SIG-M5 treated with dmso at 0.1 percent for 504 hours (cell line): Measurements from ENCODE around the gene DMKN.

ENCODE experiments used
- DNase-seq: peaks from one replicate; lab custom pipeline; 2025; ENCODE audit not compliant: unreplicated experiment; lab: John Stamatoyannopoulos, UW

DMKN gene

GRCh38 chr19:35513628-35514281 is at the start of gene DMKN:
TSS of gene DMKN (minus strand) at chr19:35513649. CDS start at chr19:35513475, 174 bp downstream.
- DNase-seq = no peak

GRCh38 chr19:35562776-35563175 is 49.3 kb upstream of the DMKN start:
- no peak for DNase-seq

GRCh38 chr19:35562336-35562735 is 48.9 kb upstream of the DMKN start:
- no peak for DNase-seq

- no peak for DNase-seq
Measured at GRCh38 chr19:35561436-35561835, 48.0 kb upstream of the DMKN start.

GRCh38 chr19:35560677-35561076 is 47.2 kb upstream of the DMKN start:
- DNase-seq = no peak

- DNase-seq = no peak
Measured at GRCh38 chr19:35560271-35560670, 46.8 kb upstream of the DMKN start.

GRCh38 chr19:35559781-35560180 is 46.3 kb upstream of the DMKN start:
- no peak for DNase-seq

- peak; percentile 2 for DNase-seq
Measured at GRCh38 chr19:35559281-35559659, 45.8 kb upstream of the DMKN start.

GRCh38 chr19:35558400-35559280 is 45.2 kb upstream of the DMKN start:
- no peak for DNase-seq

- DNase-seq = no peak
Measured at GRCh38 chr19:35557539-35558399, 44.3 kb upstream of the DMKN start.

GRCh38 chr19:35556846-35557538 is 43.5 kb upstream of the DMKN start:
- no peak for DNase-seq

- DNase-seq = no peak
Measured at GRCh38 chr19:35556025-35556590, 42.7 kb upstream of the DMKN start.

- no peak for DNase-seq
Measured at GRCh38 chr19:35555301-35556005, 42.0 kb upstream of the DMKN start.

GRCh38 chr19:35554076-35554475 is 40.6 kb upstream of the DMKN start:
- DNase-seq = no peak

GRCh38 chr19:35553385-35554000 is 40.0 kb upstream of the DMKN start:
- no peak for DNase-seq

GRCh38 chr19:35552534-35553384 is 39.3 kb upstream of the DMKN start:
- DNase-seq = no peak

GRCh38 chr19:35551091-35551810 is 37.8 kb upstream of the DMKN start:
- DNase-seq = no peak
